ENCODE results near the gene RNF2.

DNA sequence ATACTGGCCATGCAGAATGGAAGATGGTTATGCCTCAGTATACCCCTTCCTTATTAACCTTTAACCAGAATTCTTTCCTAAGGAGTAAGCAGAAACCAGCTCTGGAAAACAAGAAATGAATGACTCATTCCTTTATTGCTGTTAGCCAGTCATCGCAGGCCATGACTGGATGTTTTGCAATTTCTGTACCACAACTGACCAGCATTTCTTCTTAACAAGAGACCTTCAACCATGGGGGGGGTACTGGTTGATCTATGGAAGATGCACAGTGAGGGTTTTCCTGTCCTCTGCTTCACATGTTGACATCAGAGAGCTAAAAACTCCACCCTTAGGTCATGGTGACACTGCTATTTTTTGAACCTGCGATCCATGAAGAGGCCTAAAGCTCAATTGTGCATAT lies 28.0 kb upstream of the RNF2 start:
- TF ChIP-seq, protein P1, sequence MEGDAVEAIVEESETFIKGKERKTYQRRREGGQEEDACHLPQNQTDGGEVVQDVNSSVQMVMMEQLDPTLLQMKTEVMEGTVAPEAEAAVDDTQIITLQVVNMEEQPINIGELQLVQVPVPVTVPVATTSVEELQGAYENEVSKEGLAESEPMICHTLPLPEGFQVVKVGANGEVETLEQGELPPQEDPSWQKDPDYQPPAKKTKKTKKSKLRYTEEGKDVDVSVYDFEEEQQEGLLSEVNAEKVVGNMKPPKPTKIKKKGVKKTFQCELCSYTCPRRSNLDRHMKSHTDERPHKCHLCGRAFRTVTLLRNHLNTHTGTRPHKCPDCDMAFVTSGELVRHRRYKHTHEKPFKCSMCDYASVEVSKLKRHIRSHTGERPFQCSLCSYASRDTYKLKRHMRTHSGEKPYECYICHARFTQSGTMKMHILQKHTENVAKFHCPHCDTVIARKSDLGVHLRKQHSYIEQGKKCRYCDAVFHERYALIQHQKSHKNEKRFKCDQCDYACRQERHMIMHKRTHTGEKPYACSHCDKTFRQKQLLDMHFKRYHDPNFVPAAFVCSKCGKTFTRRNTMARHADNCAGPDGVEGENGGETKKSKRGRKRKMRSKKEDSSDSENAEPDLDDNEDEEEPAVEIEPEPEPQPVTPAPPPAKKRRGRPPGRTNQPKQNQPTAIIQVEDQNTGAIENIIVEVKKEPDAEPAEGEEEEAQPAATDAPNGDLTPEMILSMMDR (IDR thresholded peaks at IDR 0.05): no peak
- TF ChIP-seq SIN3A (IDR thresholded peaks at IDR 0.05; ENCODE audit: borderline replicate concordance, insufficient read depth, low read depth, low read length): no peak
- no peak for TF ChIP-seq POLR2AphosphoS5 (IDR thresholded peaks at IDR 0.05; ENCODE audit: low read depth, low read length)
- TF ChIP-seq, protein P2, sequence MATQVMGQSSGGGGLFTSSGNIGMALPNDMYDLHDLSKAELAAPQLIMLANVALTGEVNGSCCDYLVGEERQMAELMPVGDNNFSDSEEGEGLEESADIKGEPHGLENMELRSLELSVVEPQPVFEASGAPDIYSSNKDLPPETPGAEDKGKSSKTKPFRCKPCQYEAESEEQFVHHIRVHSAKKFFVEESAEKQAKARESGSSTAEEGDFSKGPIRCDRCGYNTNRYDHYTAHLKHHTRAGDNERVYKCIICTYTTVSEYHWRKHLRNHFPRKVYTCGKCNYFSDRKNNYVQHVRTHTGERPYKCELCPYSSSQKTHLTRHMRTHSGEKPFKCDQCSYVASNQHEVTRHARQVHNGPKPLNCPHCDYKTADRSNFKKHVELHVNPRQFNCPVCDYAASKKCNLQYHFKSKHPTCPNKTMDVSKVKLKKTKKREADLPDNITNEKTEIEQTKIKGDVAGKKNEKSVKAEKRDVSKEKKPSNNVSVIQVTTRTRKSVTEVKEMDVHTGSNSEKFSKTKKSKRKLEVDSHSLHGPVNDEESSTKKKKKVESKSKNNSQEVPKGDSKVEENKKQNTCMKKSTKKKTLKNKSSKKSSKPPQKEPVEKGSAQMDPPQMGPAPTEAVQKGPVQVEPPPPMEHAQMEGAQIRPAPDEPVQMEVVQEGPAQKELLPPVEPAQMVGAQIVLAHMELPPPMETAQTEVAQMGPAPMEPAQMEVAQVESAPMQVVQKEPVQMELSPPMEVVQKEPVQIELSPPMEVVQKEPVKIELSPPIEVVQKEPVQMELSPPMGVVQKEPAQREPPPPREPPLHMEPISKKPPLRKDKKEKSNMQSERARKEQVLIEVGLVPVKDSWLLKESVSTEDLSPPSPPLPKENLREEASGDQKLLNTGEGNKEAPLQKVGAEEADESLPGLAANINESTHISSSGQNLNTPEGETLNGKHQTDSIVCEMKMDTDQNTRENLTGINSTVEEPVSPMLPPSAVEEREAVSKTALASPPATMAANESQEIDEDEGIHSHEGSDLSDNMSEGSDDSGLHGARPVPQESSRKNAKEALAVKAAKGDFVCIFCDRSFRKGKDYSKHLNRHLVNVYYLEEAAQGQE (IDR thresholded peaks at IDR 0.05; ENCODE audit: insufficient read depth in 1 of 2, low read depth in 2 of 2, low read length in 1 of 2): no peak
